ENCODE data around the gene FUZ.
A peak's percentile ranks its signal among the peaks of the same experiment; 100 is the strongest.

Gene FUZ

DNA sequence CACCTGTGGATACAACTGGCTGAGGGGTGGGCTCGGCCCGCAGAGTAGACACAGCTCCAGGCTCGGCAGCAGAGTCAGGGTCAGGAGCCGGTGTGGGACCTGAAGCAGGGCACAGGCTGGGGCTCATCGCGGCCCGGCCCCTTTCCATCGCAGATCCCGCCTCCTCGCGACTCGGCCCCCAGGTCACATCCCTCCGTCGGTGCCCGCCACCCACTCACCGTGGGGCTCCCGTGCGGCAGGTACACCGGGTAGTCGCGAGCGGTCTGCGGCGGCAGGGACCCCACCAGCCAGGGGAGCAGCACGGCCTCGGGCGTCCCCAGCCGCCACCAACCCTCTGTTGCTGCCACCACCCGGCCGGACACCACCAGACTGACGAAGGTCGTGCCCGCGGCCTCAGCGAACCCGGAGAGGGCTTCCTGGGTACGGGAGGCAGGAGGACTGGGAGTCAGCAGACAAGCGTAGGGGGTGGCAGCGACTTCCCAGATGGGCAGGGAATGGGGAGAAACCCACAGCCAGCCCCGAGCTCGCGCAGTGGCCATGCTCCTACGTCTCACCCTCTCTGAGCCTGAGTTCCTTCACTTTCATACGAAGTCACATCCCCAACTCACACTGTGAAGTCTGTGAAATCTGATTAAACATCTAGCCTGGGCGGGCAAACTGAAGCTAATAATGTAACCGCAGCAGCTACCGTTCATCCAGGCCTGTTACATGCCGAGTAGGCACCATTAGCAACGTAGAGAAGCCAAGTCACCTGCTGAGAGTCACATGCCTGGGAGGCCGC lies 3.7 kb downstream of the FUZ start:
- peak overlapping the region; percentile 21 for H2AFZ ChIP-seq (ENCODE audit: low read depth, low read length, severe bottlenecking)
- H3K27me3 ChIP-seq (ENCODE audit: low read length): no peaks in the 10 kb centered on the region
- H3K36me3 ChIP-seq (ENCODE audit: low read length): no peaks in the 10 kb centered on the region
- peaks cover 15% of the 10 kb centered on the region for H3F3A ChIP-seq (ENCODE audit: insufficient read depth)
- H3K4me3 ChIP-seq (ENCODE audit: insufficient read depth, low read length, poor library complexity, severe bottlenecking): peak overlapping the region; percentile 38
- TF ChIP-seq CTCF (IDR thresholded peaks at IDR 0.05; ENCODE audit: insufficient read depth, low read length, poor library complexity, severe bottlenecking) (no peak), EZH2phosphoT487 (conservative IDR thresholded peaks at IDR 0.05; ENCODE audit: low read length) (no peak)
- no peaks in the 10 kb centered on the region for H4K20me1 ChIP-seq (ENCODE audit: low read depth, low read length)
- peak overlapping the region; percentile 54 for H3K4me2 ChIP-seq (ENCODE audit: low read depth, low read length, poor library complexity, severe bottlenecking)
- H3K9ac ChIP-seq (ENCODE audit: low read length): peak overlapping the region; percentile 40
- H3K79me2 ChIP-seq (ENCODE audit: insufficient read depth, low read length): no peaks in the 10 kb centered on the region
- peak overlapping the region; percentile 6; the same call in 1 of the 2 replicates for H3K27ac ChIP-seq (ENCODE audit: low read depth, low read length)
- no peaks in the 10 kb centered on the region for H3K9me2 ChIP-seq (replicated peaks; ENCODE audit: insufficient read depth, low read length)
- no peaks in the 10 kb centered on the region for H3K9me3 ChIP-seq (ENCODE audit: insufficient read depth, low read length)

- Histone ChIP-seq H3K27ac (ENCODE audit: low read depth, low read length) (no peak overlapping the region), H3K9me3 (ENCODE audit: insufficient read depth, low read length) (no peaks in the 10 kb centered on the region), H3K79me2 (ENCODE audit: insufficient read depth, low read length) (no peaks in the 10 kb centered on the region), H3F3A (ENCODE audit: insufficient read depth) (0 out of 2 replicates have a peak, but pooled peaks cover 9% of the 10 kb centered on the region), H3K9ac (ENCODE audit: low read length) (peak overlapping the region; percentile 40), H3K27me3 (ENCODE audit: low read length) (no peaks in the 10 kb centered on the region), H3K4me3 (ENCODE audit: insufficient read depth, low read length, poor library complexity, severe bottlenecking) (peak overlapping the region; percentile 38), H4K20me1 (ENCODE audit: low read depth, low read length) (no peaks in the 10 kb centered on the region), H2AFZ (ENCODE audit: low read depth, low read length, severe bottlenecking) (peak overlapping the region; percentile 21), H3K36me3 (ENCODE audit: low read length) (no peaks in the 10 kb centered on the region), H3K9me2 (replicated peaks; ENCODE audit: insufficient read depth, low read length) (no peaks in the 10 kb centered on the region), H3K4me2 (ENCODE audit: low read depth, low read length, poor library complexity, severe bottlenecking) (peak overlapping the region; percentile 54)
- TF ChIP-seq CTCF (IDR thresholded peaks at IDR 0.05; ENCODE audit: insufficient read depth, low read length, poor library complexity, severe bottlenecking): no peak
- no peak for TF ChIP-seq EZH2phosphoT487 (conservative IDR thresholded peaks at IDR 0.05; ENCODE audit: low read length)
Measured at GRCh38 chr19:49808711-49809159, 4.4 kb downstream of the FUZ start.

GRCh38 chr19:49807904-49808675 lies 5.0 kb downstream of the FUZ start:
- Histone ChIP-seq H3F3A (ENCODE audit: insufficient read depth) (0 out of 2 replicates have a peak, but pooled peaks cover 9% of the 10 kb centered on the region), H3K4me3 (ENCODE audit: insufficient read depth, low read length, poor library complexity, severe bottlenecking) (no peak overlapping the region), H3K4me2 (ENCODE audit: low read depth, low read length, poor library complexity, severe bottlenecking) (no peak overlapping the region), H4K20me1 (ENCODE audit: low read depth, low read length) (no peaks in the 10 kb centered on the region), H3K27me3 (ENCODE audit: low read length) (no peaks in the 10 kb centered on the region), H2AFZ (ENCODE audit: low read depth, low read length, severe bottlenecking) (no peak overlapping the region), H3K9me2 (replicated peaks; ENCODE audit: insufficient read depth, low read length) (no peaks in the 10 kb centered on the region), H3K79me2 (ENCODE audit: insufficient read depth, low read length) (no peaks in the 10 kb centered on the region), H3K27ac (ENCODE audit: low read depth, low read length) (no peak overlapping the region), H3K9me3 (ENCODE audit: insufficient read depth, low read length) (no peaks in the 10 kb centered on the region), H3K36me3 (ENCODE audit: low read length) (no peaks in the 10 kb centered on the region), H3K9ac (ENCODE audit: low read length) (no peak overlapping the region)
- TF ChIP-seq CTCF (IDR thresholded peaks at IDR 0.05; ENCODE audit: insufficient read depth, low read length, poor library complexity, severe bottlenecking): no peak
- TF ChIP-seq EZH2phosphoT487 (conservative IDR thresholded peaks at IDR 0.05; ENCODE audit: low read length): no peak
